ENCODE results near the gene PGR. TPM values are rescaled to one million over a fixed set of nuclear protein-coding genes. Genes with fewer than 3 reads are reported as not detected.
"Not testable (repeated sequence)": the region's sequence is repeated elsewhere in the genome, so short reads cannot be mapped to it uniquely, and the experiment has no call there.

Gene PGR
- total RNA-seq, 1 donor from 2014 or later = not detected

- H3K36me3 Mint-ChIP-seq (ENCODE audit: low read depth) = no peaks in the 10 kb centered on the region
- TF ChIP-seq CTCF (conservative IDR thresholded peaks at IDR 0.05) = no peak
- no peaks in the 10 kb centered on the region for H3K4me1 Mint-ChIP-seq
- H3K9me3 Mint-ChIP-seq = no peaks in the 10 kb centered on the region
- no peak overlapping the region for H3K27ac Mint-ChIP-seq (ENCODE audit: unreplicated experiment)
- no peak for DNase-seq (ENCODE audit: low read depth, low spot score)
- H3K4me3 Mint-ChIP-seq = no peak overlapping the region
- H3K27me3 Mint-ChIP-seq (ENCODE audit: low read depth) = no peaks in the 10 kb centered on the region
Measured at GRCh38 chr11:101028644-101029043, 101.0 kb downstream of the PGR start.

DNA sequence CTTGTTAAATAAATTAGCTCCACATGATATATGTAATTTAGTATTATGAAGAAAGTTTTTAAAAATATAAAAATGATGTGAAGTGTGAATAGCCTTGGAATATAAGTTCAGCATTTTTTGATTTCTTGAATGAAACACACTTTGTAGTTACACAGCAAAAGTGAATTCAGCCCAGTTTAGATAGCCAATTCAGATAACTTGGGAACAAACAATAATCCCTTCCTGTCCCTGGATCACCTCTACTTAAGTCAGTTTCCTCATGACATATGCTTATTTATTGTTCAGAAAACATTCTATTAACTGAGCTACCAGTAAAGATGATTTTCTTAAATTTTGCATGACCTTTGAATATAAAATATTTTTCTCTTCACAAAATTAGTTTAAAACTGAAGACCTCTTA is 107.4 kb downstream of the PGR start:
- DNase-seq (ENCODE audit: low read depth, low spot score) = no peak
- no peak for TF ChIP-seq CTCF (conservative IDR thresholded peaks at IDR 0.05)

GRCh38 chr11:101019870-101020269 is 109.7 kb downstream of the PGR start:
- no peak overlapping the region for H3K27ac Mint-ChIP-seq (ENCODE audit: unreplicated experiment)
- H3K4me1 Mint-ChIP-seq = no peaks in the 10 kb centered on the region
- DNase-seq (ENCODE audit: low read depth, low spot score) = no peak
- no peak for TF ChIP-seq CTCF (conservative IDR thresholded peaks at IDR 0.05)
- no peaks in the 10 kb centered on the region for H3K27me3 Mint-ChIP-seq (ENCODE audit: low read depth)
- no peaks in the 10 kb centered on the region for H3K9me3 Mint-ChIP-seq
- H3K36me3 Mint-ChIP-seq (ENCODE audit: low read depth) = no peaks in the 10 kb centered on the region
- H3K4me3 Mint-ChIP-seq = no peak overlapping the region

More for the DNA sequence above, 107.4 kb downstream of the PGR start:
- Mint-ChIP-seq H3K27ac (ENCODE audit: unreplicated experiment) (no peak overlapping the region), H3K36me3 (ENCODE audit: low read depth) (no peaks in the 10 kb centered on the region), H3K27me3 (ENCODE audit: low read depth) (no peaks in the 10 kb centered on the region), H3K9me3 (no peaks in the 10 kb centered on the region), H3K4me3 (no peak overlapping the region), H3K4me1 (no peaks in the 10 kb centered on the region)

DNA sequence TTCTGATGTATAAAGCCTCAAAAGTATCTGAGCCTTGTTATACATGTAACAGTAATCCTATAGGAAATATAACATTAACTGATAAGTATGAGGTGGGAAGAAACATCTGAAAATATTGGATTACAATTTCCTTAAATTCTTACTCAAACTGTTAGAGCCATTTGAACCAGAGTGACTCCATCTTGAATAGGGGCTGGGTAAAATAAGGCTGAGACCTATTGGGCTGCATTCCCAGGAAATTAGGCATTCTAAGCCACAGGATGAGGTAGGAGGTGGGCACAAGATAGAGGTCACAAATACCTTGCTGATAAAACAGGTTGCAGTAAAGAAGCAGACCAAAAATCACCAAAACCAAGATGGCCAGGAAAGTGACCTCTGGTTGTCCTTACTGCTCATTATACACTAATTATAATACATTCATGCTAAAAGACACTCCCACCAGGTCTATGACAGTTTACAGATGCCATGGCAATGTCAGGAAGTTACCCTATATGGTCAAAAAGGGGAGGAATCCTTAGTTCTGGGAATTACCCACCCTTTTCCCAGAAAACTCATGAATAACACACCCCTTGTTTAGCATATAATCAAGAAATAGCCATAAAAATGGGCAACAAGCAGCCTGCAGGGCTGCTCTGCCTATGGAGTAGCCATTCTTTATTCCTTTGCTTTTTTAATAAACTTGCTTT is 114.9 kb downstream of the PGR start:
- no peaks in the 10 kb centered on the region for H3K9me3 Mint-ChIP-seq
- TF ChIP-seq CTCF (conservative IDR thresholded peaks at IDR 0.05) = no peak
- no peaks in the 10 kb centered on the region for H3K4me1 Mint-ChIP-seq
- H3K27ac Mint-ChIP-seq (ENCODE audit: unreplicated experiment) = no peak overlapping the region
- no peak for DNase-seq (ENCODE audit: low read depth, low spot score)
- H3K4me3 Mint-ChIP-seq = no peak overlapping the region
- H3K36me3 Mint-ChIP-seq (ENCODE audit: low read depth) = no peaks in the 10 kb centered on the region
- no peaks in the 10 kb centered on the region for H3K27me3 Mint-ChIP-seq (ENCODE audit: low read depth)

DNA sequence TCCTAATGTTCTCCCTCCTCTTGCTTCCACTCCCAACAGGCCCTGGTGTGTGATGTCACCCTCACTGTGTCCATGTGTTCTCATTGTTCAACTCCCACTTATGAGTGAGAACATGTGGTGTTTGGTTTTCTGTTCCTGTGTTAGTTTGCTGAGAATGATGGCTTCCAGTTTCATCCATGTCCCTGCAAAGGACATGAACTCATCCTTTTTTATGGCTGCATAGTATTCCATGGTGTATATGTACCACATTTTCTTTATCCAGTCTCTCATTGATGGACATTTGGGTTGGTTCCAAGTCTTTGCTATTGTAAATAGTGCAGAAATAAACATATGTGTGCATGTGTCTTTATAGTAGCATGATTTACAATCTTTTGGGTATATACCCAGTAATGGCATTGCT is 115.9 kb downstream of the PGR start:
- H3K27ac Mint-ChIP-seq (ENCODE audit: unreplicated experiment); H3K9me3 Mint-ChIP-seq; H3K4me3 Mint-ChIP-seq; DNase-seq (ENCODE audit: low read depth, low spot score); H3K36me3 Mint-ChIP-seq (ENCODE audit: low read depth); H3K4me1 Mint-ChIP-seq; H3K27me3 Mint-ChIP-seq (ENCODE audit: low read depth): not testable (repeated sequence)

- H3K27me3 Mint-ChIP-seq (ENCODE audit: low read depth) = no peaks in the 10 kb centered on the region
Measured at GRCh38 chr11:101011881-101012280, 117.7 kb downstream of the PGR start.

More at GRCh38 chr11:101011881-101012280, 117.7 kb downstream of the PGR start:
- Mint-ChIP-seq H3K4me1 (no peaks in the 10 kb centered on the region), H3K36me3 (ENCODE audit: low read depth) (no peaks in the 10 kb centered on the region), H3K9me3 (no peaks in the 10 kb centered on the region), H3K4me3 (no peak overlapping the region), H3K27ac (ENCODE audit: unreplicated experiment) (no peak overlapping the region)
- no peak for TF ChIP-seq CTCF (conservative IDR thresholded peaks at IDR 0.05)
- DNase-seq (ENCODE audit: low read depth, low spot score) = no peak

All from neural crest cell (in vitro differentiated cells).